ENCODE data around the gene SLK. TPM values are rescaled to one million over a fixed set of nuclear protein-coding genes. Genes with fewer than 3 reads are reported as not detected.

The SLK gene
- total RNA-seq, 1 experiment from 2014 or later, result 25.6 TPM

DNA sequence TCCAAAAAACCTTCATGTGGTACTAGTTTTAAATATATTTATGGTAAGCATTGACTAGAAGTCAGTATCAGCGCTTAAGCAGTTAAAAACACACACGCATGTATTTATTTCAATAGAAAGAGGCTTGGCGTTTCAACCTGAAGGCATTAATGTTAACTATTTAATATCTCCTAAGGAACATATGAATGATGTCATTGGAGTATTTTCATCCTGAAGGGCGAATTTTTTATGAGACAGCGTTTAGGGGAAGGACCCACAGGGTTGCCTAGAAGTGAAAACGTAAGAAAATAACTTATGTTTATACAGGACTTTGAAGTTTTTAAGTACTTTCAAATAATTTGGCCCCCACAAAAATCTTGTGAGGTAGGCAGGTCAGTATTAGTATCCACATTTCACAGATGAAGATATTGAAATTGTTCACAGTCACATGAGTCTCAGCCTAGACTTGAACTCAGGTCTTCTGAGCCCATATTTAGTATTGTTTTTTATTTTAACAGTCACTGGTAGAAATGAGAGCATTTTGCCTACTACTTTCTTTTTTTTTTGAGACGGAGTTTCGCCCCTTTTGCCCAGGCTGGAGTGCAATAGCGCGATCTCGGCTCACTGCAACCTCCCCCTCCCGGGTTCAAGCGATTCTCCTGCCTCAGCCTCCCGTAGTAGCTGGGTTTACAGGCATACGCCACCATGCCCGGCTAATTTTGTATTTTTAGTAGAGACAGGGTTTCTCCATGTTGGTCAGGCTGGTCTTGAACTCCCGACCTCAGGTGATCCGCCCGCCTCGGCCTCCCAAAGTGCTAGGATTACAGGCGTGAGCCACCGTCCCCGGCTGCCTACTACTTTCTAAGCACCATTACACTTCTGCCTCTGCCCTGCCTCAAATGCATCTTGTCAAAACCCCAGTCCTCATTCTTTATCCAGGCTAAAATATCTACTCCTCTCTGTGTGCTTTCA, 1.8 kb downstream of the SLK start:
- no peaks in the 10 kb centered on the region for H3K9me3 Mint-ChIP-seq (ENCODE audit: low read depth, unreplicated experiment)
- CTCF ChIA-PET, result interaction anchor here (1.3 to 1.5 kb wide), 2 partner anchors 78 to 80 kb away, joined by 3 to 6 read pairs; no protein-coding TSS in a partner anchor
- H3K4me3 Mint-ChIP-seq (ENCODE audit: low read depth, unreplicated experiment), result peak overlapping the region; percentile 93
- H3K27ac Mint-ChIP-seq (ENCODE audit: unreplicated experiment), result peak overlapping the region; percentile 77
- peaks cover 6% of the 10 kb centered on the region for H3K4me1 Mint-ChIP-seq (ENCODE audit: low read depth, unreplicated experiment)
- no TSS peak for BruUV-seq (replicated peaks)
- H3K36me3 Mint-ChIP-seq (ENCODE audit: insufficient read depth, unreplicated experiment), result peaks cover 48% of the 10 kb centered on the region
- DNase-seq, result no peak
- H3K27me3 Mint-ChIP-seq (ENCODE audit: unreplicated experiment), result no peaks in the 10 kb centered on the region
- TF ChIP-seq, protein P1, sequence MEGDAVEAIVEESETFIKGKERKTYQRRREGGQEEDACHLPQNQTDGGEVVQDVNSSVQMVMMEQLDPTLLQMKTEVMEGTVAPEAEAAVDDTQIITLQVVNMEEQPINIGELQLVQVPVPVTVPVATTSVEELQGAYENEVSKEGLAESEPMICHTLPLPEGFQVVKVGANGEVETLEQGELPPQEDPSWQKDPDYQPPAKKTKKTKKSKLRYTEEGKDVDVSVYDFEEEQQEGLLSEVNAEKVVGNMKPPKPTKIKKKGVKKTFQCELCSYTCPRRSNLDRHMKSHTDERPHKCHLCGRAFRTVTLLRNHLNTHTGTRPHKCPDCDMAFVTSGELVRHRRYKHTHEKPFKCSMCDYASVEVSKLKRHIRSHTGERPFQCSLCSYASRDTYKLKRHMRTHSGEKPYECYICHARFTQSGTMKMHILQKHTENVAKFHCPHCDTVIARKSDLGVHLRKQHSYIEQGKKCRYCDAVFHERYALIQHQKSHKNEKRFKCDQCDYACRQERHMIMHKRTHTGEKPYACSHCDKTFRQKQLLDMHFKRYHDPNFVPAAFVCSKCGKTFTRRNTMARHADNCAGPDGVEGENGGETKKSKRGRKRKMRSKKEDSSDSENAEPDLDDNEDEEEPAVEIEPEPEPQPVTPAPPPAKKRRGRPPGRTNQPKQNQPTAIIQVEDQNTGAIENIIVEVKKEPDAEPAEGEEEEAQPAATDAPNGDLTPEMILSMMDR (IDR thresholded peaks at IDR 0.05; ENCODE audit: unreplicated experiment), result no peak
- intact Hi-C loops (cut with micrococcal nuclease; ENCODE audit: unreplicated experiment), result loop anchor here (2.0 kb wide), 1 partner anchor 52 kb away; no protein-coding TSS in a partner anchor

GRCh38 chr10:103969436-103969835, 2.5 kb downstream of the SLK start:
- BruUV-seq (replicated peaks), result no TSS peak
- H3K27me3 Mint-ChIP-seq (ENCODE audit: unreplicated experiment), result no peaks in the 10 kb centered on the region
- peak overlapping the region; percentile 93 for H3K4me3 Mint-ChIP-seq (ENCODE audit: low read depth, unreplicated experiment)
- H3K9me3 Mint-ChIP-seq (ENCODE audit: low read depth, unreplicated experiment), result no peaks in the 10 kb centered on the region
- TF ChIP-seq, protein P1 (IDR thresholded peaks at IDR 0.05; ENCODE audit: unreplicated experiment), result no peak
- CTCF ChIA-PET, result interaction anchor here (1.3 to 1.5 kb wide), 2 partner anchors 79 to 81 kb away, joined by 3 to 6 read pairs; no protein-coding TSS in a partner anchor
- DNase-seq, result no peak
- H3K27ac Mint-ChIP-seq (ENCODE audit: unreplicated experiment), result peak overlapping the region; percentile 77
- H3K4me1 Mint-ChIP-seq (ENCODE audit: low read depth, unreplicated experiment), result peaks cover 6% of the 10 kb centered on the region
- intact Hi-C loops (cut with micrococcal nuclease; ENCODE audit: unreplicated experiment), result loop anchor here (2.0 kb wide), 1 partner anchor 53 kb away; no protein-coding TSS in a partner anchor
- peaks cover 48% of the 10 kb centered on the region for H3K36me3 Mint-ChIP-seq (ENCODE audit: insufficient read depth, unreplicated experiment)

DNA sequence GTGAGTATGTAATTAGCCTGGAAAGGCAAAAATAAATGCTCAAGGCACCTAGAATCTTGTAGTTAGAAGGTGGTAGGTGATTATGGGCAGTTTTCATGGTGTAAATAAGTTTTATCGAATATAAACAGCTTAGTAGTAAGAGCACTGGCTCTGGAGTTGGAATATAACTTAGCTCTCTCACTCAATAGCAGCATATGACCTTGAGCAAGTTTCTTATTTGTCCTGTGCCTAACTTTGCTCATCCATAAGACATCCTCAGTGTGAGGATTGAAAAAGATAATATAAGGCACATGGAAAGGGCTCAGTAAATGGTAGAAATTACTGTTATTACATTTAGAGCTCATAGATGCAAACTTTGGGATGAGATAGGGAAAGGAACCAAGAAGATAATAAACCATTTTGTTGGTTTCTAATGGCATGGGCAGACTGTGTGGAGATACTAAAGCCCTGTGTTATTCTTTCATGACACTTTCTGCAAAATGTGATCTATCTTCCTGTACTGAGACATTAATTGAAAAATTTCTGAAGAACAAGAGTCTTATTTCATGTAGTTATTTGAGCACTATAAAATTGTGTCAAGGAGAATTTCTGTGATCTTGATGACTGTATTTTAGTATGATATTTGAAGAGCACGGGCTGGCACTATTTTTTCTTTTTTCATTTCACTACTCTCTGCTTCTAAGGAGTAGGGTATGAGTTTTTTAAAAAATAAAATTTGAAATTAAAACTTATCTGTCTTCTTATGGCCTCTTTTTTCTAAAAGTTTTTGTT, 3.1 kb downstream of the SLK start:
- H3K4me3 Mint-ChIP-seq (ENCODE audit: low read depth, unreplicated experiment), result peak overlapping the region; percentile 93
- H3K27ac Mint-ChIP-seq (ENCODE audit: unreplicated experiment), result peak overlapping the region; percentile 77
- H3K36me3 Mint-ChIP-seq (ENCODE audit: insufficient read depth, unreplicated experiment), result peaks cover 51% of the 10 kb centered on the region
- no peaks in the 10 kb centered on the region for H3K27me3 Mint-ChIP-seq (ENCODE audit: unreplicated experiment)
- intact Hi-C loops (cut with micrococcal nuclease; ENCODE audit: unreplicated experiment), result loop anchor here (2.0 kb wide), 2 partner anchors 53 to 81 kb away; no protein-coding TSS in a partner anchor
- CTCF ChIA-PET, result interaction anchor here (1.3 to 1.5 kb wide), 2 partner anchors 79 to 82 kb away, joined by 3 to 6 read pairs; no protein-coding TSS in a partner anchor
- peaks cover 10% of the 10 kb centered on the region for H3K4me1 Mint-ChIP-seq (ENCODE audit: low read depth, unreplicated experiment)
- TF ChIP-seq, protein P1 (IDR thresholded peaks at IDR 0.05; ENCODE audit: unreplicated experiment), result no peak
- BruUV-seq (replicated peaks), result no TSS peak
- no peaks in the 10 kb centered on the region for H3K9me3 Mint-ChIP-seq (ENCODE audit: low read depth, unreplicated experiment)
- DNase-seq, result no peak

DNA sequence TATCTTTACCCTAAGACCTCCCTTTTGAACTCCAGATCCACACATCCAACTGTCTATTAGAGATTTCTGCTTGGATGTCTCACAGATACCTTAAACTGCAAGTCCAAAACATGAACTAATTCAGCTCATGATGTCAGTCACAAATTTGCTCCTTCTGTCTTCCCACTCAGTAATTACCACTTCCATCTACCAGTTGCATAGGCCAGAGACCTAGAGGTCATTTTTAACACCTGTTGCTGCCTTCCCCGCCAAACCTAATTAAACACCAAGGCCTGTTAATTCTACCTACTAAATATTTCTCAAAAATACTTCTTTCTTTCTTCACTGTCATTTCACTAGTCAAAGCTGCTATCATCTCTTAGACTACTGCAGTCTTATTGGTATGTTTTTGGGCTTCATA, 8.2 kb downstream of the SLK start:
- peak overlapping the region; percentile 43 for H3K4me3 Mint-ChIP-seq (ENCODE audit: low read depth, unreplicated experiment)
- peaks cover 18% of the 10 kb centered on the region for H3K4me1 Mint-ChIP-seq (ENCODE audit: low read depth, unreplicated experiment)
- H3K36me3 Mint-ChIP-seq (ENCODE audit: insufficient read depth, unreplicated experiment), result peaks cover 14% of the 10 kb centered on the region
- TF ChIP-seq, protein P1 (IDR thresholded peaks at IDR 0.05; ENCODE audit: unreplicated experiment), result no peak
- no peaks in the 10 kb centered on the region for H3K9me3 Mint-ChIP-seq (ENCODE audit: low read depth, unreplicated experiment)
- CTCF ChIA-PET, result no interaction called here
- no TSS peak for BruUV-seq (replicated peaks)
- H3K27me3 Mint-ChIP-seq (ENCODE audit: unreplicated experiment), result no peaks in the 10 kb centered on the region
- H3K27ac Mint-ChIP-seq (ENCODE audit: unreplicated experiment), result peak overlapping the region; percentile 54
- intact Hi-C loops (cut with micrococcal nuclease; ENCODE audit: unreplicated experiment), result no loop called here
- DNase-seq, result no peak
